Sigmoid colon (tissue), 7 donors: Measurements from ENCODE around the gene REEP3. TPM values are rescaled to one million over a fixed set of nuclear protein-coding genes. Genes with fewer than 3 reads are reported as not detected.
"Not testable (repeated sequence)": the region's sequence is repeated elsewhere in the genome, so short reads cannot be mapped to it uniquely, and the experiment has no call there.

Experiments
- DNase-seq: peaks from one replicate; pipeline ENCODE4 v3.0.0-alpha.2; 2019
- H3K27ac ChIP-seq, 4 donors: fragments of 200-600 bp; sonication (generic); one replicate each; pipeline ENCODE4 v1.5.1; 2016 to 2019; ENCODE audit warnings: mild to moderate bottlenecking in 1 of 4
- H3K27me3 ChIP-seq, 3 donors: fragments of 200-600 bp; sonication (generic); one replicate each; pipeline ENCODE4 v1.5.1; 2019; ENCODE audit warnings: mild to moderate bottlenecking in 1 of 3
- H3K36me3 ChIP-seq, 4 donors: fragments of 200-600 bp; sonication (generic); one replicate each; pipeline ENCODE4 v1.5.1; 2016 to 2019
- H3K4me1 ChIP-seq, 4 donors: fragments of 200-600 bp; sonication (generic); one replicate each; pipeline ENCODE4 v1.5.1; 2017 to 2019
- H3K4me3 ChIP-seq, 4 donors: fragments of 200-600 bp; sonication (generic); one replicate each; pipeline ENCODE4 v1.5.1; 2017 to 2019; ENCODE audit warnings: mild to moderate bottlenecking in 2 of 4, moderate library complexity in 1 of 4
- H3K9me3 ChIP-seq, 4 donors: fragments of 200-600 bp in 3 of 4; sonication (generic) in 3 of 4; one replicate each; pipeline versions ENCODE4 v1.5.1 to v1.6.1; 2013 to 2019
- EP300 ChIP-seq, 4 donors: sonication (generic); formaldehyde crosslinking; IDR thresholded peaks; one replicate each; pipeline ENCODE4 v1.6.1; 2017; ENCODE audit warnings: antibody characterized with exemption in 4 of 4
- POLR2A ChIP-seq, 2 donors: fragments of 450-650 bp; IDR thresholded peaks; one replicate each; pipeline ENCODE4 v1.6.1; 2016; ENCODE audit warnings: antibody characterized with exemption in 2 of 2, mild to moderate bottlenecking in 2 of 2, moderate library complexity in 2 of 2
- POLR2AphosphoS5 ChIP-seq, 4 donors: sonication (generic); formaldehyde crosslinking; IDR thresholded peaks; one replicate each; pipeline ENCODE4 v1.6.1; 2017; ENCODE audit warnings: antibody characterized with exemption in 4 of 4
- WGBS, 2 donors: extraction: QIAGEN DNeasy Blood & Tissue Kit; methylation state at CpG; one replicate each; pipeline ENCODE4 v1.1.7; 2013; 5-methylcytosine and 5-hydroxymethylcytosine counted together
- intact Hi-C: fragments of 100-400 bp; cut with DNase I; formaldehyde crosslinking; loops from one replicate; pipeline ENCODE4 v1.15.1; 2023
- polyA plus RNA-seq, 3 donors: library from polyadenylated mRNA; stranded (reverse); fragments of 200-250 nt; gene quantifications; one replicate each; pipeline ENCODE4 v1.2.3, GENCODE V29; 2013
- total RNA-seq, 4 donors: library from RNA; depleted of rRNA; stranded (reverse); fragments of >200 nt; gene quantifications; one replicate each; pipeline ENCODE4 v1.1.0, GENCODE V29; 2016
- TF ChIP-seq, protein P1 (sequence below), 4 experiments: fragments of 450-650 bp in 3 of 4; fragments of 200-600 bp in 1 of 4; IDR thresholded peaks; one replicate each; pipeline ENCODE4 v1.5.1; 2016 to 2019; ENCODE audit warnings: antibody characterized with exemption in 4 of 4, mild to moderate bottlenecking in 3 of 4, moderate library complexity in 2 of 4
- donor health status: healthy with polysubstance abuse.
- donor health status: Bipolar disorder and iron deficiency.
- donor health status: healthy.

Gene REEP3
- total and polyA plus RNA-seq, 7 donors: 8.6 to 116 (median 69.2) TPM

DNA sequence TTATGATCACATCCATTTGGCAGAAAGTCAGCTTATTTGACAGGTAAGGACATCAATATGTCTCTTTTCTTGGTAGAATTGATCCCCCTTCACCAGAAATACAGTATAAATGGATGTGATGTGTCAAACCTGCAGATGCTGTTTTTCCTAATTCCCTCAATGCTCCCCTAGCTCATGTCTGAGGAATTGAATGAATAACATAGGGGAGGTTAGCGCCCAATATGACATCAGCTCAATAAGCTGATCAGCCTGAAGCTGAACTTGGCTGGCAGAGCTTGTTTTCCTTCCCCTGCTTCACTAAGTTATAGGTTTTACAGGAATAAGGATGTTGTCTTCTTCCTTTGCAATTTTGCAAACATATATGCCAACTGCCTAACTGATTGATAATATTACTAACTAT lies 132.5 kb downstream of the REEP3 start:
- no peak overlapping the region for H3K27ac ChIP-seq
- no peaks in the 10 kb centered on the region for H3K4me1 ChIP-seq
- no peaks in the 10 kb centered on the region for H3K9me3 ChIP-seq
- WGBS, 2 donors: 85 to 94% methylated on average over 1 of the region's 1 CpG
- no peaks in the 10 kb centered on the region for H3K36me3 ChIP-seq
- DNase-seq: no peak
- no peaks in the 10 kb centered on the region for H3K27me3 ChIP-seq
- intact Hi-C loops: no loop called here
- TF ChIP-seq POLR2A (IDR thresholded peaks at IDR 0.05): no peak
- no peak for TF ChIP-seq POLR2AphosphoS5 (IDR thresholded peaks at IDR 0.05)
- TF ChIP-seq, protein P1, sequence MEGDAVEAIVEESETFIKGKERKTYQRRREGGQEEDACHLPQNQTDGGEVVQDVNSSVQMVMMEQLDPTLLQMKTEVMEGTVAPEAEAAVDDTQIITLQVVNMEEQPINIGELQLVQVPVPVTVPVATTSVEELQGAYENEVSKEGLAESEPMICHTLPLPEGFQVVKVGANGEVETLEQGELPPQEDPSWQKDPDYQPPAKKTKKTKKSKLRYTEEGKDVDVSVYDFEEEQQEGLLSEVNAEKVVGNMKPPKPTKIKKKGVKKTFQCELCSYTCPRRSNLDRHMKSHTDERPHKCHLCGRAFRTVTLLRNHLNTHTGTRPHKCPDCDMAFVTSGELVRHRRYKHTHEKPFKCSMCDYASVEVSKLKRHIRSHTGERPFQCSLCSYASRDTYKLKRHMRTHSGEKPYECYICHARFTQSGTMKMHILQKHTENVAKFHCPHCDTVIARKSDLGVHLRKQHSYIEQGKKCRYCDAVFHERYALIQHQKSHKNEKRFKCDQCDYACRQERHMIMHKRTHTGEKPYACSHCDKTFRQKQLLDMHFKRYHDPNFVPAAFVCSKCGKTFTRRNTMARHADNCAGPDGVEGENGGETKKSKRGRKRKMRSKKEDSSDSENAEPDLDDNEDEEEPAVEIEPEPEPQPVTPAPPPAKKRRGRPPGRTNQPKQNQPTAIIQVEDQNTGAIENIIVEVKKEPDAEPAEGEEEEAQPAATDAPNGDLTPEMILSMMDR (IDR thresholded peaks at IDR 0.05): no peak
- no peak for TF ChIP-seq EP300 (IDR thresholded peaks at IDR 0.05)
- no peak overlapping the region for H3K4me3 ChIP-seq

DNA sequence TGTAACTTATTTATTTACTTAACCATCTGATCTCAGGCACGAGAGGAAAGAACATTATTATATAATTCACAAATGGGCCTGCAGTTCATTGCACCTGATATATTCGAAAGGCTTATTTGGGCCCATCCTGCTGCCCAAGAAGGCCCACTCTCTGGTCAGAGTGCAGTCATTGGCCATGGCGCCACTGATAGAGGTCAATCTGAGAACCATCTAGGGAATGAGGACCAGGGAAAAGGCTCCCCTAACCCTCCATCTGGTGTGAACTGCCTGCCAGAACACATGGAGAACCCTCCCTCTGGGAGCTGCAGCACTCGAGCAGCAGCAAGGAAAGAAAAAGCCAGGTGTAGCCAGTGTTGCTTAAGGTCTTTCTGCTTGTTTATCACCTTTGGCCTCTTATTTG lies 136.6 kb downstream of the REEP3 start:
- intact Hi-C loops: no loop called here
- WGBS, 2 donors: 54 to 65% methylated on average over 4 of the region's 4 CpGs
- no peaks in the 10 kb centered on the region for H3K27me3 ChIP-seq
- no peak overlapping the region for H3K27ac ChIP-seq
- no peak for DNase-seq
- no peaks in the 10 kb centered on the region for H3K36me3 ChIP-seq
- no peaks in the 10 kb centered on the region for H3K9me3 ChIP-seq
- no peak for TF ChIP-seq POLR2AphosphoS5 (IDR thresholded peaks at IDR 0.05)
- TF ChIP-seq, protein P1 (IDR thresholded peaks at IDR 0.05): no peak
- H3K4me1 ChIP-seq: no peaks in the 10 kb centered on the region
- no peak overlapping the region for H3K4me3 ChIP-seq

DNA sequence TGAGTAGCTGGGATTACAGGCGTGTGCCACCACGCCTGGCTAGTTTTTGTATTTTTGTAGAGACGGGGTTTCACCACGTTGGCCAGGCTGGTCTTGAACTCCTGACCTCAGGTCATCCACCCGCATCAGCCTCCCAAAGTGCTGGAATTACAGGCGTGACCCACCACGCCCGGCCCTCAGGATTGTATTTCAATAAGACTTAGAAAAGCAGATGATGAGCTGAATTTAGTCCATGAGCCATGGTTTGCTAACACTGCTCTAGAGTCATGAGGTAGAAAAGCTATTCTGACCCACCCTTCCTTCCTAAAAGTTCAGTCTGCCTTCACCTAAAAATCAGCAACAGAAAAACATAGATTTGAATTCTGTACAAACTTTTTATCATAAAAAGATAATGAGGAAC lies 139.7 kb downstream of the REEP3 start:
- H3K9me3 ChIP-seq, DNase-seq, H3K36me3 ChIP-seq, H3K27me3 ChIP-seq, H3K4me3 ChIP-seq, H3K4me1 ChIP-seq, intact Hi-C loops, H3K27ac ChIP-seq: not testable (repeated sequence)
- 72 to 90% methylated on average over 8 of the region's 8 CpGs for WGBS, 2 donors

DNA sequence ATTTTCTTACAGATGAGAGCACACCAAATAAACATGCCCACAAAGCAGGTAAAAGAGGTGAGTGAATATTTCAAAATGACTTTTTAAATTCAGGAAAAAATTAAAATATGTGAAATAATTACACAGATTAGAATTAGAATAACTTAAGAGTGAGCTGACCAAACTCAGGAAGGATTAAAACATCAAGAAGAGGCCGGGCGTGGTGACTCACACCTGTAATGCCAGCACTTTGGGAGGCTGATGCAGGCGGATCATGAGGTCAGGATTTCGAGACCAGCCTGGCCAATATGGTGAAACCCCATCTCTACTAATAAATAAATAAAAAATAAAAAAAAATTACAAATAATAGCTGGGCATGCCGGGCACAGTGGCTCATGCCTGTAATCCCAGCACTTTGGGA lies 140.1 kb downstream of the REEP3 start:
- H3K27me3 ChIP-seq: no peaks in the 10 kb centered on the region
- H3K4me3 ChIP-seq: no peak overlapping the region
- DNase-seq: no peak
- H3K27ac ChIP-seq: no peak overlapping the region
- H3K36me3 ChIP-seq: no peaks in the 10 kb centered on the region
- no peaks in the 10 kb centered on the region for H3K9me3 ChIP-seq
- 91 to 95% methylated on average over 5 of the region's 5 CpGs for WGBS, 2 donors
- intact Hi-C loops: no loop called here
- no peak for TF ChIP-seq POLR2A (IDR thresholded peaks at IDR 0.05)
- no peaks in the 10 kb centered on the region for H3K4me1 ChIP-seq

DNA sequence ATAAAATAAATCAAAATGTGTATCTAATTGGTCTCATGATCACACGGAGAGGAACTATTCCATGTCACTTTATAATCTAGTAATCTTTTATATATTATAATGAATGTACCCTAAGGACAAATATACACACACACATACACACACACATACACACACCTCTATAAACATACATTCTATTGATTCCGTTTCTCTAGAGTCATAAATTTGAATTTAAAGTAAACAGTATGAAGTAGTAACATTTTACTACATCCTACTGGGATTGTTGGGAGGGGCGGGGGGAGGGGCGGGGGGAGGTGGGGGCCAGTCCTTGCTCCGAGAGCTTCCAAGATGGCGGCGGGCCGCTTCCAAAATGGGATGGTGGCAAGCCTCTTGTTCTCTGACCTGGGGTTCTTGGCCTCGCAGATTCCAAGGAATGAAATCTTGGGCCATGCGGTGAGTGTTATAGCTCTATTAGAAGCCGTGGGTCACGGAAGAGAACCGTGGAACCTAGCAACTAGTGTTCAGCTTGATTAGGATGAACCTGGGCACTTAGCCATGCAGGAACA lies 143.2 kb downstream of the REEP3 start:
- TF ChIP-seq, protein P1 (IDR thresholded peaks at IDR 0.05): no peak
- TF ChIP-seq POLR2AphosphoS5 (IDR thresholded peaks at IDR 0.05) (no peak), POLR2A (IDR thresholded peaks at IDR 0.05) (no peak), EP300 (IDR thresholded peaks at IDR 0.05) (no peak)
- WGBS, 2 donors: 65 to 87% methylated on average over 13 of the region's 13 CpGs
- H3K4me3 ChIP-seq: no peak overlapping the region
- DNase-seq: no peak
- H3K4me1 ChIP-seq: peaks cover 0 to 3% (median 0%) of the 10 kb centered on the region in 4 donors
- no peaks in the 10 kb centered on the region for H3K9me3 ChIP-seq
- H3K27me3 ChIP-seq: no peaks in the 10 kb centered on the region
- intact Hi-C loops: no loop called here
- no peak overlapping the region for H3K27ac ChIP-seq
- H3K36me3 ChIP-seq: no peaks in the 10 kb centered on the region

DNA sequence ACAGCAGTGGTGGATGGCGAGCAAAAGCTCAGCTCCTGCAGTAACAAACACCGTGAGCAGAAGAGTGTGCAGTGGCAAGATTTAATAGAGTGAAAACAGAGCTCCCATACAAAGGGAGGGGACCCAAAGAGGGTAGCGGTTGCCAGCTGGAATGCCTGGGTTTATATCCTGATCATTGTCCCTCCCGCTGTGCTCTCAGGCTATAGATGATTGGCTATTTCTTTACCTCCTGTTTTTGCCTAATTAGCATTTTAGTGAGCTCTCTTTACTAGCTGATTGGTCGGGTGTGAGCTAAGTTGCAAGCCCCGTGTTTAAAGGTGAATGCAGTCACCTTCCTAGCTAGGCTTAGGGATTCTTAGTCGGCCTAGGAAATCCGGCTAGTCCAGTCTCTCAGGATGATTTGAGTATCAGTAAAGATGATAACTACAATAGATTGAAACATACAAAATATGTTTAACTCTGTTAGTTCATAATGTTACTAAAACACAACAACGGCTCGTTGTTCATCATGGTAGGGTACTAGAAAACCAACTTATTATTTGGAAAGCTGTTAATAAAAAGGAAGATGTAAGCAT lies 143.9 kb downstream of the REEP3 start:
- intact Hi-C loops, H3K27me3 ChIP-seq, H3K36me3 ChIP-seq, H3K27ac ChIP-seq, H3K9me3 ChIP-seq, H3K4me3 ChIP-seq, H3K4me1 ChIP-seq, DNase-seq: not testable (repeated sequence)
- WGBS, 2 donors: 90 to 94% methylated on average over 10 of the region's 10 CpGs
